Measurements from ENCODE around the gene HLA-DOB.

Gene HLA-DOB

DNA sequence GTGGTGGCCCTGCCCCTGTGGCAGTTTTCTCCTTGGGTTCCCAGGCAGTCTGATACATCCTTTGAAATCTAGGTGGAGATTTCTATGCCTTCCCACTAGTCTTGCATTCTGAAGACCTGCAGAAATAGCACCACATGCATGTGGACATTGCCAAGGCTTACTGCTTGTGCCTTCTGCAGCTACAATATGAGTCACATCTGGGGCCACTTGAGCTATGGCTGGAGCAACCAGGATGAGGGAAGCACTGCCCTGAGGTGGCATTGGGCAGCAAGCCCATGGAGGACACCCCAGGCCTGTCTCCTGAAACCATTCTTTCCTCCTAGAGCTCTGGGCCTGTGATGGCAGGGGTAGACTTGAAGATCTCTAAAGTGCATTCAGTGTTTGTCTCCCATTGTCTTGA, 37.8 kb downstream of the HLA-DOB start:
- no peak overlapping the region for H3K4me3 ChIP-seq (ENCODE audit: low read length)
- TF ChIP-seq EZH2phosphoT487 (IDR thresholded peaks at IDR 0.05; ENCODE audit: low read length) (no peak), EZH2 (optimal IDR thresholded peaks at IDR 0.05; ENCODE audit: low read depth, low read length) (no peak)
- TF ChIP-seq, protein P1, sequence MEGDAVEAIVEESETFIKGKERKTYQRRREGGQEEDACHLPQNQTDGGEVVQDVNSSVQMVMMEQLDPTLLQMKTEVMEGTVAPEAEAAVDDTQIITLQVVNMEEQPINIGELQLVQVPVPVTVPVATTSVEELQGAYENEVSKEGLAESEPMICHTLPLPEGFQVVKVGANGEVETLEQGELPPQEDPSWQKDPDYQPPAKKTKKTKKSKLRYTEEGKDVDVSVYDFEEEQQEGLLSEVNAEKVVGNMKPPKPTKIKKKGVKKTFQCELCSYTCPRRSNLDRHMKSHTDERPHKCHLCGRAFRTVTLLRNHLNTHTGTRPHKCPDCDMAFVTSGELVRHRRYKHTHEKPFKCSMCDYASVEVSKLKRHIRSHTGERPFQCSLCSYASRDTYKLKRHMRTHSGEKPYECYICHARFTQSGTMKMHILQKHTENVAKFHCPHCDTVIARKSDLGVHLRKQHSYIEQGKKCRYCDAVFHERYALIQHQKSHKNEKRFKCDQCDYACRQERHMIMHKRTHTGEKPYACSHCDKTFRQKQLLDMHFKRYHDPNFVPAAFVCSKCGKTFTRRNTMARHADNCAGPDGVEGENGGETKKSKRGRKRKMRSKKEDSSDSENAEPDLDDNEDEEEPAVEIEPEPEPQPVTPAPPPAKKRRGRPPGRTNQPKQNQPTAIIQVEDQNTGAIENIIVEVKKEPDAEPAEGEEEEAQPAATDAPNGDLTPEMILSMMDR (IDR thresholded peaks at IDR 0.05; ENCODE audit: low read length), result no peak
- no peaks in the 10 kb centered on the region for H3K9me3 ChIP-seq (replicated peaks; ENCODE audit: insufficient read depth, low read length)
- no peak overlapping the region for H3K27ac ChIP-seq (ENCODE audit: low read length)
- no peak overlapping the region for H3K9ac ChIP-seq (ENCODE audit: low read length)
- H3K79me2 ChIP-seq (ENCODE audit: low read length), result no peaks in the 10 kb centered on the region
- DNase-seq, result no peak
- no peaks in the 10 kb centered on the region for H3K36me3 ChIP-seq (replicated peaks; ENCODE audit: insufficient read depth, low read length)
- no peaks in the 10 kb centered on the region for H3K4me1 ChIP-seq (ENCODE audit: low read length)
- no peaks in the 10 kb centered on the region for H3K9me2 ChIP-seq (replicated peaks; ENCODE audit: insufficient read depth, low read length)
- H4K20me1 ChIP-seq (ENCODE audit: insufficient read depth, low read length), result no peaks in the 10 kb centered on the region
- no peaks in the 10 kb centered on the region for H3F3A ChIP-seq (ENCODE audit: insufficient read depth, low read length)
- no peaks in the 10 kb centered on the region for H3K27me3 ChIP-seq (replicated peaks; ENCODE audit: insufficient read depth, low read length)
- no peak overlapping the region for H3K4me2 ChIP-seq (ENCODE audit: low read depth, low read length)
- no peak overlapping the region for H2AFZ ChIP-seq (ENCODE audit: low read length)

- Histone ChIP-seq H3K36me3 (replicated peaks; ENCODE audit: insufficient read depth, low read length) (no peaks in the 10 kb centered on the region), H2AFZ (ENCODE audit: low read length) (no peak overlapping the region), H3K4me3 (ENCODE audit: low read length) (no peak overlapping the region), H3K4me2 (ENCODE audit: low read depth, low read length) (no peak overlapping the region), H3K9me2 (replicated peaks; ENCODE audit: insufficient read depth, low read length) (no peaks in the 10 kb centered on the region), H3K79me2 (ENCODE audit: low read length) (no peaks in the 10 kb centered on the region), H3K9ac (ENCODE audit: low read length) (no peak overlapping the region), H4K20me1 (ENCODE audit: insufficient read depth, low read length) (no peaks in the 10 kb centered on the region), H3F3A (ENCODE audit: insufficient read depth, low read length) (no peaks in the 10 kb centered on the region), H3K27me3 (replicated peaks; ENCODE audit: insufficient read depth, low read length) (no peaks in the 10 kb centered on the region; the same call in 1 of the 2 replicates), H3K27ac (ENCODE audit: low read length) (no peak overlapping the region), H3K4me1 (ENCODE audit: low read length) (no peaks in the 10 kb centered on the region; the same call in 1 of the 2 replicates), H3K9me3 (replicated peaks; ENCODE audit: insufficient read depth, low read length) (no peaks in the 10 kb centered on the region)
- no peak for TF ChIP-seq EZH2 (optimal IDR thresholded peaks at IDR 0.05; ENCODE audit: low read depth, low read length)
- TF ChIP-seq, protein P1 (IDR thresholded peaks at IDR 0.05; ENCODE audit: low read length), result no peak
- TF ChIP-seq EZH2phosphoT487 (IDR thresholded peaks at IDR 0.05; ENCODE audit: low read length), result no peak
- no peak for DNase-seq
These were observed 41.7 kb downstream of the HLA-DOB start for GRCh38 chr6:32775071-32775470.

GRCh38 chr6:32774426-32774825, 42.4 kb downstream of the HLA-DOB start:
- no peak for DNase-seq
- Histone ChIP-seq H3K9me3 (replicated peaks; ENCODE audit: insufficient read depth, low read length) (no peaks in the 10 kb centered on the region), H3F3A (ENCODE audit: insufficient read depth, low read length) (no peaks in the 10 kb centered on the region), H3K27me3 (replicated peaks; ENCODE audit: insufficient read depth, low read length) (no peaks in the 10 kb centered on the region; the same call in 1 of the 2 replicates), H3K36me3 (replicated peaks; ENCODE audit: insufficient read depth, low read length) (no peaks in the 10 kb centered on the region), H4K20me1 (ENCODE audit: insufficient read depth, low read length) (no peaks in the 10 kb centered on the region), H3K9me2 (replicated peaks; ENCODE audit: insufficient read depth, low read length) (no peaks in the 10 kb centered on the region), H3K27ac (ENCODE audit: low read length) (no peak overlapping the region), H3K79me2 (ENCODE audit: low read length) (no peaks in the 10 kb centered on the region), H3K4me2 (ENCODE audit: low read depth, low read length) (no peak overlapping the region), H3K4me3 (ENCODE audit: low read length) (no peak overlapping the region), H3K9ac (ENCODE audit: low read length) (no peak overlapping the region), H2AFZ (ENCODE audit: low read length) (no peak overlapping the region), H3K4me1 (ENCODE audit: low read length) (no peaks in the 10 kb centered on the region; the same call in 1 of the 2 replicates)
- TF ChIP-seq EZH2 (optimal IDR thresholded peaks at IDR 0.05; ENCODE audit: low read depth, low read length) (no peak), EZH2phosphoT487 (IDR thresholded peaks at IDR 0.05; ENCODE audit: low read length) (no peak)
- TF ChIP-seq, protein P1 (IDR thresholded peaks at IDR 0.05; ENCODE audit: low read length), result no peak

All from MM.1S (cell line).